ENCODE measurements around the gene EEF2.

DNA sequence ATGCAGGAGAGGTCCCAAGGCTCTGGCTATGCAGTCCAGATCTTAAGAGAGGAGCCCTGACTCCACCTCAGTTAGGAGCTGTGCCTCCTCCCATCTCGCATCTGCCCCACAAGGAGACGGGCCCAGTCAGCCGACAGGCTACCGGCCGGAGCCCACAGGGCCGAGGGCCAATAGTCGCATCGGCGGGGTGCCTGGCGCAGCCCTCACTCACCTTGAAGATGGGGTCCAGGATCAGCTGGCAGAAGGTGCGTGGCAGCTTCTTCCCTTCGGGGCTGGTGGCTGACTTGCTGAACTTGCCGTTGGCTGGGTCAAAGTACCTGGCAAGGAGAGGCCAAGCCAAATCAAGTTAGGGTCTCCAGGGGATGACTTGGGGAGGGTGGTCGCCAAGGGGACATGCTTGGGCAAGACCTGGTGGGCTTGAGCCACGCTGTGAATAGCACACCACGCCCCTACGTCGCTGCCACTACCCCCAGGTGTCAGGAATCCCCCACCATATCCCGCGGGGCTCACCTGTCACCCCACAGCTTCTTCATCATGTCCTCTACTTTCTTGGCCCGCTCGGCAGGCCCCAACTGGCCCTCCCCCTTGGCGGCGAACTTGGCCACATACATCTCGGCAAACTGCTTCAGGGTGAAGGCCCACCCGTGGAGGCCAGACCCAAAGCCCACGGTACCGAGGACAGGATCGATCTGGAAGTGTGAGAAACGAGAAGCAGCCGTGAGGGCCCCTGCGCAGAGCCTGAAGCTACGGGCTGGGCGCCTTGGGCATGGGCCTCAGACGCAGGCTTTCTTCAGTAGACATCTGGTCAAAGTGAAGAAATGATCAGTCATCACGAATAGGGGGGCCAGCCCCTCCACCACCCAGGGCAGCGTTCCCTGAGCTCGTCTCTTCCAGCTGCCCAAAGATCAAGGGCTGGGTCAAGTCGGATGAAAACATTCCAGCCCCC is 3.3 kb downstream of the EEF2 start:
- TF ChIP-seq, protein P1, sequence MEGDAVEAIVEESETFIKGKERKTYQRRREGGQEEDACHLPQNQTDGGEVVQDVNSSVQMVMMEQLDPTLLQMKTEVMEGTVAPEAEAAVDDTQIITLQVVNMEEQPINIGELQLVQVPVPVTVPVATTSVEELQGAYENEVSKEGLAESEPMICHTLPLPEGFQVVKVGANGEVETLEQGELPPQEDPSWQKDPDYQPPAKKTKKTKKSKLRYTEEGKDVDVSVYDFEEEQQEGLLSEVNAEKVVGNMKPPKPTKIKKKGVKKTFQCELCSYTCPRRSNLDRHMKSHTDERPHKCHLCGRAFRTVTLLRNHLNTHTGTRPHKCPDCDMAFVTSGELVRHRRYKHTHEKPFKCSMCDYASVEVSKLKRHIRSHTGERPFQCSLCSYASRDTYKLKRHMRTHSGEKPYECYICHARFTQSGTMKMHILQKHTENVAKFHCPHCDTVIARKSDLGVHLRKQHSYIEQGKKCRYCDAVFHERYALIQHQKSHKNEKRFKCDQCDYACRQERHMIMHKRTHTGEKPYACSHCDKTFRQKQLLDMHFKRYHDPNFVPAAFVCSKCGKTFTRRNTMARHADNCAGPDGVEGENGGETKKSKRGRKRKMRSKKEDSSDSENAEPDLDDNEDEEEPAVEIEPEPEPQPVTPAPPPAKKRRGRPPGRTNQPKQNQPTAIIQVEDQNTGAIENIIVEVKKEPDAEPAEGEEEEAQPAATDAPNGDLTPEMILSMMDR (conservative IDR thresholded peaks at IDR 0.05; ENCODE audit: low read depth, low read length): no peak
- no peak for TF ChIP-seq EZH2 (IDR thresholded peaks at IDR 0.05; ENCODE audit: borderline replicate concordance, low read depth, low read length, poor library complexity, severe bottlenecking)

Measured in A673 (cell line).